Activated naive CD8-positive, alpha-beta T cell treated with anti-CD3 and anti-CD28 coated beads, Interleukin-2, amount 10 ng/mL, durations not matched to agents 7 days and 5 days (primary cell): Measurements from ENCODE around the gene AP1G1. TPM values are rescaled to one million over a fixed set of nuclear protein-coding genes. Genes with fewer than 3 reads are reported as not detected.
"Not testable (repeated sequence)": the region's sequence is repeated elsewhere in the genome, so short reads cannot be mapped to it uniquely, and the experiment has no call there.

ENCODE experiments used
- ATAC-seq: fragments of 150-1000 bp; cut with Tn5 transposase; one replicate; pipeline ENCODE4 v1.10.0; 2021; ENCODE audit warnings: low read depth, moderate library complexity
- POLR2A ChIA-PET: fragments of 350-600 bp; sonication (Branson Sonifier 250); formaldehyde crosslinking; loops from one replicate; lab custom pipeline; 2021; ENCODE audit warnings: antibody characterized with exemption; lab: Charles Lee
- DNase-seq: peaks from one replicate; pipeline ENCODE4 v3.0.0; 2021
- H3K27ac Mint-ChIP-seq: one replicate; pipeline ENCODE4 v1.8.0; 2022; ENCODE audit warnings: mild to moderate bottlenecking, mixed read lengths
- H3K27me3 Mint-ChIP-seq: one replicate; pipeline ENCODE4 v1.8.0; 2022; ENCODE audit warnings: mild to moderate bottlenecking, moderate library complexity, mixed read lengths
- H3K36me3 Mint-ChIP-seq: one replicate; pipeline ENCODE4 v1.8.0; 2021; ENCODE audit warnings: mild to moderate bottlenecking, mixed read lengths
- H3K4me1 Mint-ChIP-seq: one replicate; pipeline ENCODE4 v1.8.0; 2021; ENCODE audit warnings: mixed read lengths
- H3K4me3 Mint-ChIP-seq: one replicate; pipeline ENCODE4 v1.8.0; 2022; ENCODE audit warnings: mild to moderate bottlenecking, moderate library complexity, mixed read lengths
- H3K9me3 Mint-ChIP-seq: one replicate; pipeline ENCODE4 v1.8.0; 2021; ENCODE audit warnings: mixed read lengths
- total RNA-seq, 2 experiments: library from RNA; stranded (reverse); gene quantifications; one replicate each; pipeline ENCODE4 v1.2.3, GENCODE V29; 2021

Gene AP1G1
- total RNA-seq, 2 experiments from 2014 or later: 86.3 to 93.2 TPM

- no peak overlapping the region for H3K27ac Mint-ChIP-seq
- H3K4me3 Mint-ChIP-seq: no peak overlapping the region
- ATAC-seq: no peak
- H3K36me3 Mint-ChIP-seq: peaks cover 3% of the 10 kb centered on the region
- POLR2A ChIA-PET: no interaction called here
- no peaks in the 10 kb centered on the region for H3K9me3 Mint-ChIP-seq
- no peaks in the 10 kb centered on the region for H3K27me3 Mint-ChIP-seq
- no peaks in the 10 kb centered on the region for H3K4me1 Mint-ChIP-seq
- no peak for DNase-seq
These were observed 102.6 kb downstream of the AP1G1 start for GRCh38 chr16:71706046-71706445.

- POLR2A ChIA-PET: no interaction called here
- Mint-ChIP-seq H3K9me3 (no peaks in the 10 kb centered on the region), H3K4me1 (no peaks in the 10 kb centered on the region)
These were observed 105.3 kb downstream of the AP1G1 start for GRCh38 chr16:71703333-71703732.

GRCh38 chr16:71700831-71701230 is 107.8 kb downstream of the AP1G1 start:
- POLR2A ChIA-PET: no interaction called here
- Mint-ChIP-seq H3K27me3 (no peaks in the 10 kb centered on the region), H3K9me3 (no peaks in the 10 kb centered on the region), H3K36me3 (peaks cover 2% of the 10 kb centered on the region), H3K27ac (no peak overlapping the region), H3K4me1 (peaks cover 5% of the 10 kb centered on the region), H3K4me3 (no peak overlapping the region)
- DNase-seq (no peak), ATAC-seq (no peak)

More at GRCh38 chr16:71703333-71703732, 105.3 kb downstream of the AP1G1 start:
- H3K36me3 Mint-ChIP-seq: peaks cover 2% of the 10 kb centered on the region
- H3K27ac Mint-ChIP-seq: no peak overlapping the region
- no peaks in the 10 kb centered on the region for H3K27me3 Mint-ChIP-seq
- DNase-seq (no peak), ATAC-seq (no peak)
- no peak overlapping the region for H3K4me3 Mint-ChIP-seq

- no peak for ATAC-seq
- Mint-ChIP-seq H3K9me3 (no peaks in the 10 kb centered on the region), H3K27me3 (no peaks in the 10 kb centered on the region), H3K4me1 (peaks cover 5% of the 10 kb centered on the region), H3K36me3 (peaks cover 2% of the 10 kb centered on the region), H3K27ac (no peak overlapping the region), H3K4me3 (no peak overlapping the region)
- POLR2A ChIA-PET: no interaction called here
- DNase-seq: no peak
These were observed 110.1 kb downstream of the AP1G1 start for GRCh38 chr16:71698491-71698890.

GRCh38 chr16:71693164-71693563 is 115.5 kb downstream of the AP1G1 start:
- Mint-ChIP-seq H3K36me3 (peaks cover 7% of the 10 kb centered on the region), H3K27me3 (no peaks in the 10 kb centered on the region), H3K27ac (no peak overlapping the region), H3K9me3 (no peaks in the 10 kb centered on the region), H3K4me1 (peaks cover 5% of the 10 kb centered on the region), H3K4me3 (no peak overlapping the region)
- no peak for DNase-seq
- POLR2A ChIA-PET: no interaction called here
- no peak for ATAC-seq

GRCh38 chr16:71689901-71690300 is 118.7 kb downstream of the AP1G1 start:
- H3K9me3 Mint-ChIP-seq: no peaks in the 10 kb centered on the region
- ATAC-seq (no peak), DNase-seq (no peak)
- no peak overlapping the region for H3K27ac Mint-ChIP-seq
- POLR2A ChIA-PET: no interaction called here
- H3K4me1 Mint-ChIP-seq: no peaks in the 10 kb centered on the region
- no peak overlapping the region for H3K4me3 Mint-ChIP-seq
- H3K27me3 Mint-ChIP-seq: no peaks in the 10 kb centered on the region
- peaks cover 7% of the 10 kb centered on the region for H3K36me3 Mint-ChIP-seq

GRCh38 chr16:71687861-71688260 is 120.8 kb downstream of the AP1G1 start:
- no peak for DNase-seq
- peaks cover 21% of the 10 kb centered on the region for H3K36me3 Mint-ChIP-seq
- ATAC-seq: no peak
- H3K27ac Mint-ChIP-seq: no peak overlapping the region
- no peaks in the 10 kb centered on the region for H3K4me1 Mint-ChIP-seq
- no peaks in the 10 kb centered on the region for H3K27me3 Mint-ChIP-seq
- no peak overlapping the region for H3K4me3 Mint-ChIP-seq
- H3K9me3 Mint-ChIP-seq: no peaks in the 10 kb centered on the region
- POLR2A ChIA-PET: no interaction called here

GRCh38 chr16:71684280-71684679 is 124.4 kb downstream of the AP1G1 start:
- H3K4me1 Mint-ChIP-seq, H3K9me3 Mint-ChIP-seq, H3K4me3 Mint-ChIP-seq, DNase-seq, H3K27me3 Mint-ChIP-seq, H3K27ac Mint-ChIP-seq, POLR2A ChIA-PET, ATAC-seq: not testable (repeated sequence)
- H3K36me3 Mint-ChIP-seq: peaks cover 36% of the 10 kb centered on the region

- DNase-seq (no peak), ATAC-seq (no peak)
- H3K9me3 Mint-ChIP-seq: no peaks in the 10 kb centered on the region
- H3K4me1 Mint-ChIP-seq: peaks cover 7% of the 10 kb centered on the region
- H3K27me3 Mint-ChIP-seq: no peaks in the 10 kb centered on the region
- H3K4me3 Mint-ChIP-seq: no peak overlapping the region
- peaks cover 36% of the 10 kb centered on the region for H3K36me3 Mint-ChIP-seq
- POLR2A ChIA-PET: no interaction called here
- H3K27ac Mint-ChIP-seq: no peak overlapping the region
These were observed 127.3 kb downstream of the AP1G1 start for GRCh38 chr16:71681360-71681759.

Other genes with a start within 250 kb of the AP1G1 start
- gene TAT, start 231.7 kb downstream of the AP1G1 start, total RNA-seq: not detected
- gene MARVELD3, start 182.7 kb downstream of the AP1G1 start, total RNA-seq: not detected
- 1 to 10 TPM; 7.2 to 7.4 TPM for gene PHLPP2, start 84.1 kb downstream of the AP1G1 start, total RNA-seq
- gene ATXN1L, start 37.1 kb upstream of the AP1G1 start, total RNA-seq: 10 to 100 TPM; 27.8 to 28.3 TPM
- gene ZNF821, start 75.3 kb upstream of the AP1G1 start, total RNA-seq: 1 to 10 TPM; 5.7 to 8.0 TPM
- gene IST1, start 86.7 kb upstream of the AP1G1 start, total RNA-seq: 100 to 1,000 TPM; 228 to 248 TPM
- under 1 TPM; 0.60 to 0.97 TPM for gene PKD1L3, start 191.6 kb upstream of the AP1G1 start, total RNA-seq
- 10 to 100 TPM; 13.2 to 14.5 TPM for gene DHODH, start 199.9 kb upstream of the AP1G1 start, total RNA-seq
- not detected for gene HP, start 245.7 kb upstream of the AP1G1 start, total RNA-seq